ENCODE results near the gene NEK1. TPM values are rescaled to one million over a fixed set of nuclear protein-coding genes. Genes with fewer than 3 reads are reported as not detected.
"Not testable (repeated sequence)": the region's sequence is repeated elsewhere in the genome, so short reads cannot be mapped to it uniquely, and the experiment has no call there.

NEK1 gene
- polyA plus RNA-seq, 1 donor, result 10.2 TPM

- no peak for DNase-seq (ENCODE audit: low read depth)
These were observed 14.2 kb upstream of the NEK1 start for GRCh38 chr4:169626331-169627282.

DNA sequence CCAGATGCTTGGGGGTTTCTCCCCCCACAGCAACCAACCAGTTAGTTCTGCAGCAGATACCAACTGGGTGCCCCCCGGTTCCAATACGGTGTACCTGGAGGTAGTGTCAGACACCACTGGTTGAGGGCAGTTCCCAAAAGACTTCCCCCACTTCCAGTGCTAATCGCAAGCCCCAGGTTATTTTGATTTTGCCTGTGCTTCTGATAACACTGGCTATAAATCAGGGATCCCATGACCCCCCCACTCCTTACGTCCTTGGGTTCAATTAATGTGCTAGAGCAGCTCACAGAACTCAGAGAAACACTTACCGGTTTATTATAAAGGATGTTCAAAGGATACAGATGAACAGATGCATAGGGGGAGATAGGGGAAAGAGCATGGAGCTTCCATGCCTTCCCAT is 13.5 kb upstream of the NEK1 start:
- no peak for DNase-seq (ENCODE audit: low read depth)

GRCh38 chr4:169624012-169624411 is 11.6 kb upstream of the NEK1 start:
- DNase-seq (ENCODE audit: low read depth), result not testable (repeated sequence)

DNA sequence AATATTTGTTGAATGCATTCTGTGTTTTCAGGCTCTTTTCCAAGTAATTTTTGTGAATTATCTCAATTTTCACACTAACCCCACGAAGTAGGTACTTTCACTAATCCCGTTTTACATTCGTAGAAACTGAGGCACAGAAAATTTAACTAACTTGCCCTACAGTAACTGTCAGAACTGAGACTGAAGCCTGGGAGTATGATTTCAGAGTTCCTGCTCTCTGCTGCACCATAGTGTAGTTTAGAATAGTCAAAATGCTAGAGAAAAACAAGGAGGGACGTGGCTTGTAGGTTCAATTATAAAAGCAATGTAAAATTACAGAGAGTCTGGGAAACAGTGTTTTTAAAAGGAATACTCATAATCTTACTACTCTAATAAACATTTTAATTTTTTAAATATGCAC is 10.2 kb upstream of the NEK1 start:
- DNase-seq (ENCODE audit: low read depth), result no peak

DNA sequence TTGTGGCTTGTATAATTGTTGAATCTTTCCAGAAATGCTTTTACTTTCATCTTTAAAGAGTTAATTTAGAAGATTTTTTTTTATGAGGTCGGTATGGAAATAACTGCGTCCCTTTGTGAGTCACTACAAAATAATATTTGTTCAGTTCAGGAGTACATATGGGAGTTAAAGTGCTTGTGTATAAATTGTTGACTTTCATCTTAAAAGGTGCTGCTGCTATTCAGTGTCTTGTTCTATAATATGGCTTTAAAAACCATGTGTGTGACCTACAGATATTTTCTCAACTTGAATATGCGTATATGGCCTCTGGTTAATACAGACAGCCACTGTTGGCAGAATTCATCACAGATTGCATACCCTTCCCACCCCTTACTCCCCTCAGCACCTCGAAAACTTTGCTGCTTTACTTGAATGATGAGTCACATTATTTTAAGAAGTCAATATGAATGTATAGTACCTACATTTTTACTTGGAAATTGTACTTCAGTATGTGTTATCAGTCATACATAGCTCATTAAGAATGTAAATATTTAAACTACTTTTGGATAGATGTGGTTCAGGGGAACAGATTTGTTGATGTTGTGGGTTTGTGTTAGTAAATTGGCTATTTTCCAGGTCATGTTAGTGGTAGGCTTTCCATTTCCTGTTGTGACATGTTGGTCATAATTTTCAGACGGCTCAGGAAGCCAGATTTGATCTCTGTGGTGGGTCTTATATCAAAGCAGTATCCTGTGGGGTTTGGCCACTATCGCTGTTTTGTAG is 9.5 kb upstream of the NEK1 start:
- DNase-seq (ENCODE audit: low read depth), result no peak

DNA sequence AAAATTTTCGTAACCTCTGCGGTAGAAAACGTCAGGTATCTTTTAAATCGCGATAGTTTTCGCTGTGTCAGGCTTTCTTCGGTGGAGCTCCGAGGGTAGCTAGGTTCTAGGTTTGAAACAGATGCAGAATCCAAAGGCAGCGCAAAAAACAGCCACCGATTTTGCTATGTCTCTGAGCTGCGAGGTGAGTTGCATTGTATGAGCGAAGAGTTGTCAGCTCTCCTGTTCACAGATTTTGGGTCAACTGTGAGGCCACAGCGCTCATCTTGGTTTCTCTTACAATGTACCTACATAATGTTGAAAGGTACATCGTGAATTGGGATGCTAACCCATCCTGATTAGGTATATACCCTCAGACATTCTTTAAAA is 8.5 kb upstream of the NEK1 start:
- no peak for DNase-seq (ENCODE audit: low read depth)

- DNase-seq (ENCODE audit: low read depth), result peak; percentile 97
These were observed 7.8 kb upstream of the NEK1 start, which contains the start of gene CLCN3 for GRCh38 chr4:169619958-169620879. Gene CLCN3, plus strand, starts transcription at chr4:169620578. Its CDS starts 15,351 bp downstream, at chr4:169635929.

DNA sequence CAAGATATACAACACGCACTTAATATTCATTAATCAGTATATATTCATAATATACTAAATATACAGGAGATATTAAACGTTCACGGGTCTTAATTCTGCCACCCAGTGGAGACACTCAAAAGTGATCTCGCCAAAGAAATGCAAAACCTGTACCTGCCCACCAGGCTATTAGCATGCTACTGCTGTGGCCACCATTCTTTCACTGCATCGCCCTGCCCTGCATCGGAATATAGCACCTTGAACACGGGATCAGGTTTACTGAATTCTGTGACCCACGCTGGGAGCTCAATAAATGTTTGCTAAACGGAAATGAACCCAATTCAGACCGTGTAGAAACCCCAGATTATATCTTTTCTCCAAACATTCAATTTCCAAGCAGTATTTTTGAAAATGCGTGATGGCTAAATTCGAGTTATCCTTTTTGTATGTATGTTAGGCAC is 7.2 kb upstream of the NEK1 start:
- DNase-seq (ENCODE audit: low read depth), result no peak

DNA sequence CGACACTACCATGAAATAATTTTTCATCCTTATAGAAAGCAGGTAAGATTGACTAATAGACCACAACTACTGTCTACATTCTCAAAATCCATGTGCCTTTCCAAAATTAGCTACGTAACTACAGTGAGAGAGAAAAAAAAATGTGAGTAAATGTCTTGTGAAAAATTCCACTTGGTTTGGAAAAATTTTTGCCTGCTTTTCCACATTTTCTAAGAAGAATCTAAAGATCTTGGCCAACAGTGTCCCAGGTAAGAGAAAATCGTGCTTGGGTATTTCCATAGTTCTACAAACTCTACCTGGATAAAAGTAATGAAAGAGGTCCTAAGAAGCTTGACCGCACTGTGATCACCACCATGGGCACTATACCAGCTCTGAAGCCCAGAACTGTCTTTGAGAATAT is 6.6 kb upstream of the NEK1 start:
- no peak for DNase-seq (ENCODE audit: low read depth)

- DNase-seq (ENCODE audit: low read depth), result no peak
These were observed 5.9 kb upstream of the NEK1 start for GRCh38 chr4:169618286-169618685.

GRCh38 chr4:169617306-169617705 is 4.9 kb upstream of the NEK1 start:
- no peak for DNase-seq (ENCODE audit: low read depth)

- no peak for DNase-seq (ENCODE audit: low read depth)
These were observed 4.5 kb upstream of the NEK1 start for GRCh38 chr4:169616846-169617245.

DNA sequence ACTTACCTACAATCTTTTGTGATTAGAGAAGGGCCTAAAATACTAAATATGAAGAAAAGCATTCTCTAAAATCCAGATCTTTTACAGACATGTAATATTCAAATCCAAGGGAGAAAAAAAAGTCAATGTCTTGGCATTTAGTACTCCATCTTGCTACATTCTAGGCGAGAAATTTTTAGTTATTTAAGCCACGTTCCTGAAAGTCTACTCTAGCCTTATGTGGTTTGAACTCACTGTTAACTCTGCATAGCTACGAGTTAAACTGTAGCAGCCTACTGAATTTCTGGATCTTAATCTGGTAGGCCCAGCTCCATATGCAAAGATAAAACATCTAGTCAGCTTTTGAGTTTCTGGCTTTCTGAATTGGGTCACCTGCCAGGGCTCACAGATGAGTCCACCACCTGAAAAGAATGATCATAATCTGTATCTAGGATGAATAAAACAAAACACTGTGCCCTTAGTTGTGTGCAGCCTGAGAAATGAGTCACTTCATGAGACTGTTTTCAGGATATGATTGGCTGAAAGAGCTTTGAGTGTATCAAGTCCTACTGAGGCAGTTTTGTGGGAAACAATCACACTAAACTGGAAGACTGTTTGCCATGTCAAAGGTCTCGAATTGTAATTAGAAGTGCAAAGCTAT is 3.2 kb upstream of the NEK1 start:
- DNase-seq (ENCODE audit: low read depth), result no peak

DNA sequence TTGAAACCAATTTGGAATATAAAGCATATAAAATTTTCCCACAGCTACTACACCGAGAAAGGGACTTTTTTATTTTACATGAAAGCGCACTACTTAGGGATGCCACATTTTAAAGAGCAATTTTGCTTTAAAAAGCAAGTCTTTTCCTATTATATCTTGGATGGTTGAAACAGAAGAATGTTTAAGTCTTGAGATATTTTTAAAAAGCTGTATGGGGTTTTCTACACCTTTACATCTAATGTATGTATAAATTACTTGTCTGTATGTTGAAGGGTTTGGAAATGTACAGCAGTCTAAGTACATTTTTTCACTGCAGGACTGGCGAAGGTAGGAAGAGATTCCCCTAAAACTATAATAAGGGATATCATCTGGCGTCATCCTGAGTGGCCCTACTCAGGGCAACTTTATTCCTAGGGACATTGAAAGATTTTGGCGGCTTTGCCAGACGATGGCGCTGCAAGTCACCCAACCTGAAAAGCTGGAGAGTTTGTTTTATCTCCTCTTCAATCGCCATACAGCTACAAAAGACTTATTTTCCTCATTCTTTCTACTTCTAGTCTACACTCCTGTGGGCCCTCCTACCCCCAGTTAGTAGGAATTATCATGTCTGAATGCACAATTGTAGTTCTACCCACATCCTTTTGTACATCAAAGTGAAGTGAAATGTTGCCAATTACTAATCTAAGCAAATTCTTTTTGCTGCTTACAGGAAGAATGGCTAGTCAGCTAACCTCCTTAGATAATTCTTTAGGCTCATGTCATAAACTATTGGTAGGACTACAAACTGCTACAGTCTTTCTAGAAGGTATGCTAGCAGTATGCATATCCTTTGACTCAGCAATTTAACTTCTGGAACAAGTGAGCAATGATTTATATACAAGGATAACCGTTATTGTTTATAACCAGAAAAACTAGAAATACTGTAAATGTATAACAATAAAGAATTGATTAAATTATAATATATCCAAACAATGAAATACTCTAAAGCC is 782 bp upstream of the NEK1 start:
- no peak for DNase-seq (ENCODE audit: low read depth)

DNA sequence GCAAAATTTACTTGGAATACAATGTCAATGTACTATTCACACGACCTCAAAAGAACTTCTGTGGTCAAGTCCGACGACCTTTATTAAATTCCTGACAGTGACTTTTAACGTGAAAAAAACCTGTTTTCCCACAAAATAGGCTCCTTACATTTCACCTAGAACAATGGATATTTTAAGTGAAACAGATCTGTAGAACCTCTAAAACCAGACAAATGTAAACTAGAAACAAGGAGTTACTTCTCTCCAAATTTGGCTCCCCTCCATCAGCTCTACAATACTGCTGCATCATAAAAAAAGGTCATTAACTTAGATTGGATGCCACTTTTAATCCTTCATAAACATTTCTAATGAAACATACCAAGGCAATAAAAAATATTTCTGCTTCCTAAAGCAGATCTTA is 1.2 kb downstream of the NEK1 start:
- no peak for DNase-seq (ENCODE audit: low read depth)

- DNase-seq (ENCODE audit: low read depth), result no peak
These were observed 7.5 kb downstream of the NEK1 start for GRCh38 chr4:169604903-169605331.

DNA sequence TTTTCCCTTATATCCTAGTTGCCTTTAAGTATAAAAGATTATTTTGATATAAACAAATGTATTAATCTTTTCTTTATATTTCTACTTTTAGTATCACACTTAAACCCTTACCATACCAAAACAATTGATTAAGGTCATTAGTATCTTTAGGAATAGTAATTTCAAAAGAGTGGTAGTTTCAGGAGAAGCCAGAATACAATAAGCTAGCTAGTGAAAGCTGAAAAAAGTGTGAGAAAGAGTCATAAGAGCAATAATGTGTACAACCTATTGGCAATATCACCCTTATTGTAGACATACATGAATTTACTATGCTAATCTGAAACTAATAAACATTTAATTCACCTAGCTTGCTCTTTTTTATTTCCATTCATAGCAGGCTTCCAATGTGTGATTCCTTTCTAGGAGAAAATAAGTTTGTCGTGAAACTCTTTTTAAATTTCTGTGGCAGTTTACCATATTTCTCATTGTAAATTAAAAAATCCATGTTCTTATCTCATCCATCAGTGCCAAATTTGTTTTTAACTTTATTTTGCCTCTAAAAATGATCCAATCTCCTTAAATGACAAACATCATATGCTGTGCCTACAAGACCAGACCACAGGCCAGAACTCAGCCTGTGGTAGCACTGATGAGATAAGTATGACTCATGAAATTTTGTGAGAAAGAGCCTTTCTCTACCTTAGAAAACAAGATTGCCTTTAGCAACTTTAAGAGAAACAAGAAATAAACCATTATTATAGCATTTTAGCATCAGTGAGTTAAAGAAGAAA is 8.1 kb downstream of the NEK1 start:
- no peak for DNase-seq (ENCODE audit: low read depth)

- no peak for DNase-seq (ENCODE audit: low read depth)
These were observed 9.1 kb downstream of the NEK1 start for GRCh38 chr4:169603312-169603711.

Data from forelimb muscle (tissue), 1 donor.